H1 (cell line): ENCODE data around the gene GDPGP1. TPM values are rescaled to one million over a fixed set of nuclear protein-coding genes. Genes with fewer than 3 reads are reported as not detected.

Experiments
- CTCF ChIA-PET: fragments of 300-600 bp; sonication (Branson Sonifier 250); formaldehyde crosslinking; loops from one replicate; lab custom pipeline; 2021; ENCODE audit not compliant: partially characterized antibody; lab: Charles Lee
- POLR2A ChIA-PET: fragments of 300-600 bp; sonication (Branson Sonifier 250); formaldehyde crosslinking; loops from one replicate; lab custom pipeline; 2021; ENCODE audit warnings: inconsistent platforms; ENCODE audit not compliant: partially characterized antibody; lab: Charles Lee
- DNase-seq, 2 experiments: peaks; one replicate each; pipeline versions ENCODE4 v3.0.0 to v3.0.0-alpha.2; 2010 to 2022; ENCODE audit warnings: low spot score in 2 of 2, low read depth in 1 of 2, mixed read lengths in 1 of 2
- FAIRE-seq: peaks from 2 replicates; lab custom pipeline; 2011; peaks lifted over from hg19 to GRCh38; lab: Jason Lieb, UNC
- H2AFZ ChIP-seq: 2 replicates; pipeline ENCODE4 v1.8.1; 2012; ENCODE audit warnings: low read length, inconsistent platforms
- H2AK5ac ChIP-seq: 2 replicates; pipeline ENCODE4 v1.6.1; 2013; ENCODE audit warnings: low read depth, low read length
- H2BK120ac ChIP-seq: replicated peaks from 2 replicates; pipeline ENCODE3; 2013; ENCODE audit warnings: low read depth, low read length, inconsistent platforms
- H2BK12ac ChIP-seq: 2 replicates; pipeline ENCODE4 v1.6.1; 2013; ENCODE audit warnings: low read depth, low read length
- H2BK15ac ChIP-seq: 2 replicates; pipeline ENCODE4 v1.6.1; 2013; ENCODE audit warnings: low read length
- H2BK20ac ChIP-seq: 2 replicates; pipeline ENCODE4 v1.6.1; 2013; ENCODE audit warnings: low read length
- H2BK5ac ChIP-seq: 2 replicates; pipeline ENCODE4 v1.6.1; 2013; ENCODE audit warnings: low read depth, low read length
- H3K14ac ChIP-seq: 2 replicates; pipeline ENCODE4 v1.6.1; 2013; ENCODE audit warnings: inconsistent platforms; ENCODE audit not compliant: insufficient read length
- H3K18ac ChIP-seq: 2 replicates; pipeline ENCODE4 v1.6.1; 2013; ENCODE audit warnings: low read length; ENCODE audit errors: extremely low read depth
- H3K23ac ChIP-seq: 2 replicates; pipeline ENCODE4 v1.6.1; 2013; ENCODE audit warnings: inconsistent platforms; ENCODE audit not compliant: insufficient read length
- H3K23me2 ChIP-seq: 2 replicates; pipeline ENCODE4 v1.6.1; 2013; ENCODE audit warnings: low read depth, low read length
- H3K27ac ChIP-seq: 2 replicates; pipeline ENCODE4 v1.6.1; 2011; ENCODE audit warnings: low read depth, low read length, inconsistent platforms
- H3K27me3 ChIP-seq, 4 experiments: replicated peaks in 1 of 4; 1 replicate in 1 of 4; 2 replicates in 3 of 4; pipeline versions ENCODE4 v1.6.1 to v1.8.1; 2011 to 2013; ENCODE audit warnings: low read length in 3 of 4, mild to moderate bottlenecking in 3 of 4, inconsistent platforms in 2 of 4, mixed read lengths in 2 of 4, moderate library complexity in 1 of 4; ENCODE audit not compliant: control insufficient read depth in 3 of 4, insufficient read depth in 3 of 4; ENCODE audit errors: extremely low read depth in 1 of 4
- H3K36me3 ChIP-seq, 4 experiments: 2 replicates each; pipeline versions ENCODE4 v1.6.1 to v1.8.1; 2011 to 2013; ENCODE audit warnings: mild to moderate bottlenecking in 4 of 4, low read length in 3 of 4, moderate library complexity in 2 of 4, control low read depth in 1 of 4, inconsistent platforms in 1 of 4; ENCODE audit not compliant: insufficient read depth in 4 of 4, control insufficient read depth in 2 of 4
- H3K4ac ChIP-seq: replicated peaks from 2 replicates; pipeline ENCODE3; 2013; ENCODE audit warnings: low read length, low read depth, mixed read lengths, inconsistent platforms; ENCODE audit not compliant: insufficient read length
- H3K4me1 ChIP-seq, 4 experiments: replicated peaks in 1 of 4; 1 replicate in 1 of 4; 2 replicates in 3 of 4; pipeline versions ENCODE4 v1.6.1 to v1.8.1; 2011 to 2013; ENCODE audit warnings: low read length in 3 of 4, inconsistent platforms in 2 of 4, mixed read lengths in 1 of 4; ENCODE audit not compliant: insufficient read depth in 4 of 4, control insufficient read depth in 3 of 4
- H3K4me2 ChIP-seq, 2 experiments: 2 replicates each; pipeline versions ENCODE4 v1.6.1 to v1.8.1; 2011 to 2013; ENCODE audit warnings: low read depth in 2 of 2, low read length in 2 of 2, control low read depth in 1 of 2, inconsistent platforms in 1 of 2, mild to moderate bottlenecking in 1 of 2; ENCODE audit not compliant: insufficient read depth in 1 of 2
- H3K4me3 ChIP-seq, 4 experiments: fragments of 200-600, 300-600 bp in 1 of 4; sonication (generic), shearing (Covaris generic), sonication (Bioruptor Twin) in 1 of 4; 2 replicates each; pipeline versions ENCODE4 v1.5.1 to v1.8.1; 2011 to 2016; ENCODE audit warnings: low read length in 4 of 4, low read depth in 3 of 4, control low read depth in 2 of 4, inconsistent platforms in 2 of 4, mild to moderate bottlenecking in 2 of 4, mixed read lengths in 1 of 4, moderate library complexity in 1 of 4; ENCODE audit not compliant: insufficient read depth in 2 of 4; ENCODE audit errors: extremely low read depth in 1 of 4
- H3K56ac ChIP-seq: replicated peaks from 2 replicates; pipeline ENCODE3; 2013; ENCODE audit warnings: low read depth, mild to moderate bottlenecking, mixed read lengths, low read length, inconsistent platforms; ENCODE audit not compliant: insufficient read length
- H3K79me1 ChIP-seq: 2 replicates; pipeline ENCODE4 v1.6.1; 2013; ENCODE audit warnings: low read depth, low read length, control low read depth
- H3K79me2 ChIP-seq, 2 experiments: 2 replicates each; pipeline versions ENCODE4 v1.6.1 to v1.8.1; 2012 to 2013; ENCODE audit warnings: low read length in 2 of 2, mild to moderate bottlenecking in 2 of 2, inconsistent platforms in 1 of 2; ENCODE audit not compliant: insufficient read depth in 2 of 2, control insufficient read depth in 1 of 2
- H3K9ac ChIP-seq, 4 experiments: replicated peaks in 1 of 4; 1 replicate in 1 of 4; 2 replicates in 3 of 4; pipeline versions ENCODE4 v1.6.1 to v1.8.1; 2011 to 2013; ENCODE audit warnings: low read depth in 3 of 4, low read length in 3 of 4, control low read depth in 2 of 4, mild to moderate bottlenecking in 2 of 4, moderate library complexity in 2 of 4, inconsistent platforms in 1 of 4; ENCODE audit errors: extremely low read depth in 1 of 4
- H3K9me3 ChIP-seq, 2 experiments: 2 replicates each; pipeline versions ENCODE4 v1.6.1 to v1.8.1; 2012 to 2013; ENCODE audit warnings: mild to moderate bottlenecking in 2 of 2, moderate library complexity in 2 of 2, control low read depth in 1 of 2, inconsistent platforms in 1 of 2, low read depth in 1 of 2, low read length in 1 of 2, mixed read lengths in 1 of 2; ENCODE audit not compliant: insufficient read depth in 2 of 2
- H4K20me1 ChIP-seq, 2 experiments: replicated peaks in 1 of 2; 2 replicates each; pipeline versions ENCODE3 to v1.8.1; 2011 to 2013; ENCODE audit warnings: inconsistent platforms in 2 of 2, low read length in 2 of 2, mild to moderate bottlenecking in 1 of 2; ENCODE audit not compliant: insufficient read depth in 2 of 2, control insufficient read depth in 1 of 2
- H4K5ac ChIP-seq: 2 replicates; pipeline ENCODE4 v1.6.1; 2013; ENCODE audit warnings: low read length, low read depth, mixed read lengths, inconsistent platforms; ENCODE audit not compliant: insufficient read length
- H4K8ac ChIP-seq: 2 replicates; pipeline ENCODE4 v1.8.0; 2013; ENCODE audit warnings: mild to moderate bottlenecking, moderate library complexity, low read length, inconsistent platforms; ENCODE audit not compliant: insufficient read depth; ENCODE audit errors: extremely low read depth
- H4K91ac ChIP-seq: replicated peaks from 2 replicates; pipeline ENCODE3; 2013; ENCODE audit warnings: low read length, mixed read lengths, inconsistent platforms; ENCODE audit not compliant: insufficient read length
- CHD2 ChIP-seq: IDR thresholded peaks from 2 replicates; pipeline ENCODE4 v1.6.1; 2012; ENCODE audit warnings: low read length, improper control_type of control experiment
- EZH2 ChIP-seq: fragments of 200-600 bp; sonication (generic); IDR thresholded peaks from 2 replicates; pipeline ENCODE4 v1.7.1; 2012; ENCODE audit warnings: low read depth, mild to moderate bottlenecking, moderate library complexity, low read length, inconsistent platforms; ENCODE audit not compliant: severe bottlenecking
- KDM1A ChIP-seq: fragments of 200-600, 300-600 bp; sonication (generic); IDR thresholded peaks from 2 replicates; pipeline ENCODE4 v1.7.1; 2016; ENCODE audit warnings: mild to moderate bottlenecking, low read length, borderline replicate concordance
- KDM5A ChIP-seq: fragments of 200-600 bp; IDR thresholded peaks from 2 replicates; pipeline ENCODE4 v1.7.1; 2012; ENCODE audit warnings: mild to moderate bottlenecking, low read length, inconsistent platforms, mixed read lengths
- PHF8 ChIP-seq: fragments of 200-600 bp; sonication (generic); conservative IDR thresholded peaks from 2 replicates; pipeline ENCODE4 v1.7.1; 2012; ENCODE audit warnings: low read depth, mild to moderate bottlenecking, inconsistent platforms, low read length, moderate library complexity
- RNF2 ChIP-seq: fragments of 200-900, 300-1000 bp; sonication (generic); IDR thresholded peaks from 2 replicates; pipeline ENCODE4 v1.7.1; 2016; ENCODE audit warnings: borderline replicate concordance, low read depth, mild to moderate bottlenecking, antibody characterized with exemption, low read length; ENCODE audit not compliant: poor library complexity, severe bottlenecking; ENCODE audit errors: missing control alignments
- SIRT6 ChIP-seq: IDR thresholded peaks from one replicate; pipeline ENCODE4 v1.7.1; 2012; ENCODE audit warnings: low read length, inconsistent platforms
- TCF12 ChIP-seq: IDR thresholded peaks from 2 replicates; pipeline ENCODE4 v1.6.1; 2011; ENCODE audit warnings: low read depth, mild to moderate bottlenecking, low read length
- WGBS, 2 experiments: shearing (Covaris generic) in 1 of 2; methylation state at CpG; one replicate each; pipeline versions ENCODE4 v1.1.6 to v1.1.7; 2013 to 2015; ENCODE audit warnings: low lambda C conversion rate in 2 of 2, mixed read lengths in 2 of 2, inconsistent platforms in 1 of 2, low coverage in 1 of 2, missing lambda C conversion rate in 1 of 2; ENCODE audit not compliant: insufficient replicate concordance in 2 of 2, insufficient coverage in 1 of 2, insufficient read length in 1 of 2; ENCODE audit errors: extremely low coverage in 1 of 2, missing lambda C conversion rate in 1 of 2; 5-methylcytosine and 5-hydroxymethylcytosine counted together
- polyA plus RNA-seq, 7 experiments: library from polyadenylated mRNA; depleted of rRNA in 3 of 7; stranded (reverse) in 5 of 7; unstranded in 2 of 7; fragments of >200 nt in 5 of 7; fragments of 200-250 nt in 2 of 7; gene quantifications; 1 replicate in 5 of 7; 2 replicates in 1 of 7; 4 replicates in 1 of 7; pipeline versions ENCODE4 v1.2.1 to v1.2.3, GENCODE V29; 2011 to 2013; ENCODE audit warnings: missing spikeins in 2 of 7, mixed read lengths in 2 of 7
- total RNA-seq: library from RNA; stranded (reverse); fragmentation: NEBNext Ultra II Directional; extraction: Animal tissue kit (Norgen Biotek cat#: 25700); gene quantifications from 2 replicates; pipeline ENCODE4 v1.2.1, GENCODE V29; 2021

GDPGP1 gene
- total and polyA plus RNA-seq, 2 of the 8 experiments (the other 6 are each of a cell fraction or from before 2014, with no cell fraction given) = 1.8 to 5.6 TPM

GRCh38 chr15:90231028-90232017 is 2.7 kb upstream of the GDPGP1 start:
- Histone ChIP-seq H3K14ac (no peak overlapping the region), H2AFZ (no peak overlapping the region), H3K79me1 (peaks cover 6% of the 10 kb centered on the region), H3K9me3 (no peaks in the 10 kb centered on the region), H3K9ac (no peak overlapping the region), H2BK12ac (no peak overlapping the region), H3K4me1 (peaks cover 0 to 6% (median under 1%) of the 10 kb centered on the region in 4 experiments; a peak in 4 of 7 replicates), H4K20me1 (peaks cover 0 to 6% of the 10 kb centered on the region in 2 experiments), H3K23me2 (peaks cover 5% of the 10 kb centered on the region), H2BK5ac (no peak overlapping the region), H2BK20ac (no peak overlapping the region), H3K18ac (no peak overlapping the region), H3K4me3 (no peak overlapping the region), H4K91ac (no peak overlapping the region), H3K27ac (no peak overlapping the region), H4K5ac (no peak overlapping the region), H3K36me3 (peaks cover 3 to 24% (median 13%) of the 10 kb centered on the region in 4 experiments; a peak in 6 of 8 replicates), H3K27me3 (no peaks in the 10 kb centered on the region), H3K4ac (no peak overlapping the region), H3K23ac (no peak overlapping the region), H2AK5ac (no peak overlapping the region), H2BK15ac (no peak overlapping the region), H4K8ac (no peak overlapping the region), H3K79me2 (no peaks in the 10 kb centered on the region), H2BK120ac (no peak overlapping the region), H3K56ac (no peak overlapping the region), H3K4me2 (no peak overlapping the region)
- DNase-seq = no peak
- no peak for FAIRE-seq
- ChIA-PET CTCF (interaction anchor here (0.7 to 4.6 kb wide), 10 partner anchors 10 to 256 kb away, joined by 3 to 47 read pairs (median 8); partner anchors contain the start of gene TTLL13), POLR2A (interaction anchor here (0.9 to 2.9 kb wide), 3 partner anchors 11 to 131 kb away, joined by 3 to 10 read pairs (median 5); partner anchors contain the start of gene SEMA4B)
- whole genome bisulfite sequencing, 2 experiments = 87% methylated on average over 27 of the region's 27 CpGs; no CpG with 5 or more reads in 1 of the 2 experiments
- TF ChIP-seq EZH2 (no peak), KDM1A (no peak), TCF12 (no peak), RNF2 (no peak), SIRT6 (no peak), CHD2 (no peak), PHF8 (no peak), KDM5A (no peak)
